Activated T-cell treated with anti-CD3 and anti-CD28 coated beads for 48 hours (primary cell): Measurements from ENCODE around the gene KDM4B.

ENCODE experiments used
- DNase-seq: peaks from one replicate; pipeline ENCODE4 v3.0.0-alpha.2; 2020; ENCODE audit warnings: low read depth

The KDM4B gene

GRCh38 chr19:5012688-5013457, 44.0 kb downstream of the KDM4B start:
- no peak for DNase-seq

GRCh38 chr19:5013761-5014160, 44.8 kb downstream of the KDM4B start:
- DNase-seq = no peak

GRCh38 chr19:5014941-5015340, 46.0 kb downstream of the KDM4B start:
- no peak for DNase-seq

GRCh38 chr19:5016268-5016667, 47.4 kb downstream of the KDM4B start:
- DNase-seq = no peak

- DNase-seq = no peak
These were observed 47.9 kb downstream of the KDM4B start for GRCh38 chr19:5016781-5017180.

- DNase-seq = no peak
These were observed 48.3 kb downstream of the KDM4B start for GRCh38 chr19:5017235-5017634.

GRCh38 chr19:5018224-5019015, 49.5 kb downstream of the KDM4B start:
- DNase-seq = no peak

- no peak for DNase-seq
These were observed 51.5 kb downstream of the KDM4B start for GRCh38 chr19:5020368-5020767.

GRCh38 chr19:5021046-5021445, 52.1 kb downstream of the KDM4B start:
- no peak for DNase-seq

GRCh38 chr19:5022066-5022860, 53.4 kb downstream of the KDM4B start:
- DNase-seq = no peak

- no peak for DNase-seq
These were observed 54.2 kb downstream of the KDM4B start for GRCh38 chr19:5023128-5023571.

GRCh38 chr19:5024282-5024681, 55.4 kb downstream of the KDM4B start:
- no peak for DNase-seq

- no peak for DNase-seq
These were observed 56.1 kb downstream of the KDM4B start for GRCh38 chr19:5025027-5025426.

GRCh38 chr19:5026706-5027273, 57.9 kb downstream of the KDM4B start:
- DNase-seq = no peak

GRCh38 chr19:5028229-5028886, 59.4 kb downstream of the KDM4B start:
- DNase-seq = no peak

GRCh38 chr19:5029596-5029995, 60.7 kb downstream of the KDM4B start:
- DNase-seq = peak; percentile 47

- DNase-seq = no peak
These were observed 61.4 kb downstream of the KDM4B start for GRCh38 chr19:5030136-5030820.

- DNase-seq = no peak
These were observed 61.9 kb downstream of the KDM4B start for GRCh38 chr19:5030822-5031221.

GRCh38 chr19:5031231-5032100, 62.6 kb downstream of the KDM4B start:
- DNase-seq = peak; percentile 78
